Measurements from ENCODE around the gene OR2L5. TPM values are rescaled to one million over a fixed set of nuclear protein-coding genes. Genes with fewer than 3 reads are reported as not detected.

The OR2L5 gene, protein sequence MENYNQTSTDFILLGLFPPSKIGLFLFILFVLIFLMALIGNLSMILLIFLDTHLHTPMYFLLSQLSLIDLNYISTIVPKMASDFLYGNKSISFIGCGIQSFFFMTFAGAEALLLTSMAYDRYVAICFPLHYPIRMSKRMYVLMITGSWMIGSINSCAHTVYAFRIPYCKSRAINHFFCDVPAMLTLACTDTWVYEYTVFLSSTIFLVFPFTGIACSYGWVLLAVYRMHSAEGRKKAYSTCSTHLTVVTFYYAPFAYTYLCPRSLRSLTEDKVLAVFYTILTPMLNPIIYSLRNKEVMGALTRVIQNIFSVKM
- total RNA-seq, result under 1 TPM in 1 of 2 donors, not detected in 1; 0.09 TPM
- polyA plus RNA-seq, result not detected

DNA sequence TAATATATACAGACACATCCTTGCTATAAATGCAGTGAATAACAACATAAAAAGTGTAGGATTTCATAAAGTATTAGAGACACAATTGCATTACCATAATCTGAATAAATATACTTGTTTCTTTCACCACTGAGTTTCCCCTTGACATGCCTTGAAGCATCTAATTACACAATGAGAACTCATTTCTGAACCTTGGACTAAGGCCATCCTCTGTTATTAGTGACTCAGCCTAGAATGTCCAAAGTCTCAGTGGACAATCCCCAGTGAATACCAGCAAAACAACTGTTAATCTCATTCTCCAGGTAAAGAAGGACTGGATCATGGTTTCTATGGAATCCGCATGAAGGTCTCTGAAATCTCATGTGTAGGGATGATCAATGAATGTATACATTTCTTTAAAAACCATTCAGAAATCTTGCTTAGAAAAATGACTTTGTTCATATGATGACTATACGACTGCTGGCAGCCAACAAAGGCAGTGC, at the start of gene OR2L5:
Gene OR2L5, plus strand, starts transcription at position 432 of the 482 bp plus-strand sequence. CDS start 8,288 bp downstream, outside the sequence.
- Histone ChIP-seq H3K36me3 (ENCODE audit: control insufficient read depth in 4 of 4, insufficient read depth in 3 of 4, low read depth in 1 of 4, low read length in 3 of 4) (no peaks in the 10 kb centered on the region), H3K27me3 (ENCODE audit: control insufficient read depth in 4 of 4, insufficient read depth in 4 of 4, low read length in 3 of 4) (no peaks in the 10 kb centered on the region), H3K4me3 (ENCODE audit: low read depth in 1 of 3, low read length in 3 of 3) (no peak within 1 kb of the TSS), H3K27ac (ENCODE audit: low read depth in 1 of 2, low read length in 2 of 2) (no peak within 1 kb of the TSS), H3K9me3 (ENCODE audit: control insufficient read depth in 4 of 4, low read length in 3 of 4) (peaks cover 0 to 16% (median under 1%) of the 10 kb centered on the region in 4 donors), H3K9ac (ENCODE audit: low read depth in 1 of 2, low read length in 2 of 2) (no peak within 1 kb of the TSS), H3K4me1 (ENCODE audit: control insufficient read depth in 4 of 4, insufficient read depth in 4 of 4, low read length in 3 of 4) (no peaks in the 10 kb centered on the region)
- 79% methylated on average over 2 of the region's 2 CpGs for WGBS
- TF ChIP-seq, protein P1, sequence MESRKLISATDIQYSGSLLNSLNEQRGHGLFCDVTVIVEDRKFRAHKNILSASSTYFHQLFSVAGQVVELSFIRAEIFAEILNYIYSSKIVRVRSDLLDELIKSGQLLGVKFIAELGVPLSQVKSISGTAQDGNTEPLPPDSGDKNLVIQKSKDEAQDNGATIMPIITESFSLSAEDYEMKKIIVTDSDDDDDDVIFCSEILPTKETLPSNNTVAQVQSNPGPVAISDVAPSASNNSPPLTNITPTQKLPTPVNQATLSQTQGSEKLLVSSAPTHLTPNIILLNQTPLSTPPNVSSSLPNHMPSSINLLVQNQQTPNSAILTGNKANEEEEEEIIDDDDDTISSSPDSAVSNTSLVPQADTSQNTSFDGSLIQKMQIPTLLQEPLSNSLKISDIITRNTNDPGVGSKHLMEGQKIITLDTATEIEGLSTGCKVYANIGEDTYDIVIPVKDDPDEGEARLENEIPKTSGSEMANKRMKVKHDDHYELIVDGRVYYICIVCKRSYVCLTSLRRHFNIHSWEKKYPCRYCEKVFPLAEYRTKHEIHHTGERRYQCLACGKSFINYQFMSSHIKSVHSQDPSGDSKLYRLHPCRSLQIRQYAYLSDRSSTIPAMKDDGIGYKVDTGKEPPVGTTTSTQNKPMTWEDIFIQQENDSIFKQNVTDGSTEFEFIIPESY (IDR thresholded peaks at IDR 0.05), result no peak
- TF ChIP-seq HNF4A (conservative IDR thresholded peaks at IDR 0.05), result no peak
- TF ChIP-seq, protein P2, sequence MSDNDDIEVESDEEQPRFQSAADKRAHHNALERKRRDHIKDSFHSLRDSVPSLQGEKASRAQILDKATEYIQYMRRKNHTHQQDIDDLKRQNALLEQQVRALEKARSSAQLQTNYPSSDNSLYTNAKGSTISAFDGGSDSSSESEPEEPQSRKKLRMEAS (IDR thresholded peaks at IDR 0.05), result no peak
- TF ChIP-seq, protein P3, sequence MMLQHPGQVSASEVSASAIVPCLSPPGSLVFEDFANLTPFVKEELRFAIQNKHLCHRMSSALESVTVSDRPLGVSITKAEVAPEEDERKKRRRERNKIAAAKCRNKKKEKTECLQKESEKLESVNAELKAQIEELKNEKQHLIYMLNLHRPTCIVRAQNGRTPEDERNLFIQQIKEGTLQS (IDR thresholded peaks at IDR 0.05), result no peak
- no peak for TF ChIP-seq SP1 (IDR thresholded peaks at IDR 0.05)
- no peak for TF ChIP-seq EGR1 (IDR thresholded peaks at IDR 0.05; ENCODE audit: low read depth in 2 of 2)
- no peak for TF ChIP-seq FOXA1 (IDR thresholded peaks at IDR 0.05)
- TF ChIP-seq FOXA2 (IDR thresholded peaks at IDR 0.05), result no peak
- TF ChIP-seq RXRA (IDR thresholded peaks at IDR 0.05), result no peak
- no peak for TF ChIP-seq NR2F2 (IDR thresholded peaks at IDR 0.05)
- no peak for TF ChIP-seq GABPA (IDR thresholded peaks at IDR 0.05 in 1 of 2, conservative IDR thresholded peaks at IDR 0.05 in 1 of 2)
- no peak for TF ChIP-seq RAD21 (IDR thresholded peaks at IDR 0.05)
- TF ChIP-seq YY1 (IDR thresholded peaks at IDR 0.05), result no peak
- TF ChIP-seq, protein P4, sequence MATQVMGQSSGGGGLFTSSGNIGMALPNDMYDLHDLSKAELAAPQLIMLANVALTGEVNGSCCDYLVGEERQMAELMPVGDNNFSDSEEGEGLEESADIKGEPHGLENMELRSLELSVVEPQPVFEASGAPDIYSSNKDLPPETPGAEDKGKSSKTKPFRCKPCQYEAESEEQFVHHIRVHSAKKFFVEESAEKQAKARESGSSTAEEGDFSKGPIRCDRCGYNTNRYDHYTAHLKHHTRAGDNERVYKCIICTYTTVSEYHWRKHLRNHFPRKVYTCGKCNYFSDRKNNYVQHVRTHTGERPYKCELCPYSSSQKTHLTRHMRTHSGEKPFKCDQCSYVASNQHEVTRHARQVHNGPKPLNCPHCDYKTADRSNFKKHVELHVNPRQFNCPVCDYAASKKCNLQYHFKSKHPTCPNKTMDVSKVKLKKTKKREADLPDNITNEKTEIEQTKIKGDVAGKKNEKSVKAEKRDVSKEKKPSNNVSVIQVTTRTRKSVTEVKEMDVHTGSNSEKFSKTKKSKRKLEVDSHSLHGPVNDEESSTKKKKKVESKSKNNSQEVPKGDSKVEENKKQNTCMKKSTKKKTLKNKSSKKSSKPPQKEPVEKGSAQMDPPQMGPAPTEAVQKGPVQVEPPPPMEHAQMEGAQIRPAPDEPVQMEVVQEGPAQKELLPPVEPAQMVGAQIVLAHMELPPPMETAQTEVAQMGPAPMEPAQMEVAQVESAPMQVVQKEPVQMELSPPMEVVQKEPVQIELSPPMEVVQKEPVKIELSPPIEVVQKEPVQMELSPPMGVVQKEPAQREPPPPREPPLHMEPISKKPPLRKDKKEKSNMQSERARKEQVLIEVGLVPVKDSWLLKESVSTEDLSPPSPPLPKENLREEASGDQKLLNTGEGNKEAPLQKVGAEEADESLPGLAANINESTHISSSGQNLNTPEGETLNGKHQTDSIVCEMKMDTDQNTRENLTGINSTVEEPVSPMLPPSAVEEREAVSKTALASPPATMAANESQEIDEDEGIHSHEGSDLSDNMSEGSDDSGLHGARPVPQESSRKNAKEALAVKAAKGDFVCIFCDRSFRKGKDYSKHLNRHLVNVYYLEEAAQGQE (IDR thresholded peaks at IDR 0.05), result no peak
- no peak for TF ChIP-seq TAF1 (conservative IDR thresholded peaks at IDR 0.05)
- no peak for TF ChIP-seq JUND (IDR thresholded peaks at IDR 0.05)
- TF ChIP-seq, protein P5, sequence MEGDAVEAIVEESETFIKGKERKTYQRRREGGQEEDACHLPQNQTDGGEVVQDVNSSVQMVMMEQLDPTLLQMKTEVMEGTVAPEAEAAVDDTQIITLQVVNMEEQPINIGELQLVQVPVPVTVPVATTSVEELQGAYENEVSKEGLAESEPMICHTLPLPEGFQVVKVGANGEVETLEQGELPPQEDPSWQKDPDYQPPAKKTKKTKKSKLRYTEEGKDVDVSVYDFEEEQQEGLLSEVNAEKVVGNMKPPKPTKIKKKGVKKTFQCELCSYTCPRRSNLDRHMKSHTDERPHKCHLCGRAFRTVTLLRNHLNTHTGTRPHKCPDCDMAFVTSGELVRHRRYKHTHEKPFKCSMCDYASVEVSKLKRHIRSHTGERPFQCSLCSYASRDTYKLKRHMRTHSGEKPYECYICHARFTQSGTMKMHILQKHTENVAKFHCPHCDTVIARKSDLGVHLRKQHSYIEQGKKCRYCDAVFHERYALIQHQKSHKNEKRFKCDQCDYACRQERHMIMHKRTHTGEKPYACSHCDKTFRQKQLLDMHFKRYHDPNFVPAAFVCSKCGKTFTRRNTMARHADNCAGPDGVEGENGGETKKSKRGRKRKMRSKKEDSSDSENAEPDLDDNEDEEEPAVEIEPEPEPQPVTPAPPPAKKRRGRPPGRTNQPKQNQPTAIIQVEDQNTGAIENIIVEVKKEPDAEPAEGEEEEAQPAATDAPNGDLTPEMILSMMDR (IDR thresholded peaks at IDR 0.05; ENCODE audit: low read depth, low read length, missing input control), result no peak
- no peak for DNase-seq (ENCODE audit: low spot score)

All from liver (tissue), 9 donors.